Fibroblast of skin of right biceps (primary cell): Measurements from ENCODE around the gene SLC17A8.

Experiments used
- DNase-seq: peaks from one replicate; pipeline ENCODE4 v3.0.0-alpha.2; 2013

The SLC17A8 gene

GRCh38 chr12:100433701-100434100 lies 76.8 kb downstream of the SLC17A8 start:
- DNase-seq = no peak

GRCh38 chr12:100434177-100434576 lies 77.3 kb downstream of the SLC17A8 start:
- no peak for DNase-seq

- DNase-seq = no peak
These were observed 79.1 kb downstream of the SLC17A8 start for GRCh38 chr12:100435957-100436356.

GRCh38 chr12:100437038-100437841 lies 80.4 kb downstream of the SLC17A8 start:
- no peak for DNase-seq

- DNase-seq = no peak
These were observed 82.9 kb downstream of the SLC17A8 start for GRCh38 chr12:100439797-100440196.

GRCh38 chr12:100442403-100442802 lies 85.5 kb downstream of the SLC17A8 start:
- no peak for DNase-seq

- no peak for DNase-seq
These were observed 86.6 kb downstream of the SLC17A8 start for GRCh38 chr12:100443434-100443833.

- DNase-seq = no peak
These were observed 88.2 kb downstream of the SLC17A8 start for GRCh38 chr12:100445081-100445481.

GRCh38 chr12:100447381-100447780 lies 90.5 kb downstream of the SLC17A8 start:
- DNase-seq = no peak

- no peak for DNase-seq
These were observed 91.8 kb downstream of the SLC17A8 start for GRCh38 chr12:100448656-100449055.

- DNase-seq = no peak
These were observed 93.9 kb downstream of the SLC17A8 start for GRCh38 chr12:100450735-100451134.

- DNase-seq = no peak
These were observed 97.1 kb downstream of the SLC17A8 start for GRCh38 chr12:100453951-100454350.

GRCh38 chr12:100455896-100456295 lies 99.0 kb downstream of the SLC17A8 start:
- DNase-seq = no peak

- DNase-seq = no peak
These were observed 101.3 kb downstream of the SLC17A8 start for GRCh38 chr12:100458191-100458590.

- DNase-seq = no peak
These were observed 103.8 kb downstream of the SLC17A8 start for GRCh38 chr12:100460702-100461101.

- DNase-seq = no peak
These were observed 104.6 kb downstream of the SLC17A8 start for GRCh38 chr12:100461330-100461973.

- DNase-seq = no peak
These were observed 106.8 kb downstream of the SLC17A8 start for GRCh38 chr12:100463661-100464060.

- DNase-seq = no peak
These were observed 107.7 kb downstream of the SLC17A8 start for GRCh38 chr12:100464529-100464928.

- no peak for DNase-seq
These were observed 111.3 kb downstream of the SLC17A8 start for GRCh38 chr12:100468126-100468525.
